Erythroblast (primary cell): ENCODE results near the gene FBXL13.
"Not testable (repeated sequence)": the region's sequence is repeated elsewhere in the genome, so short reads cannot be mapped to it uniquely, and the experiment has no call there.

Experiments used
- DNase-seq, 2 experiments: peaks; one replicate each; lab custom pipeline; 2025; lab: John Stamatoyannopoulos, UW
- GATA1 ChIP-seq: IDR thresholded peaks from 2 replicates; pipeline ENCODE4 v1.6.1; 2011; ENCODE audit warnings: low read depth, mild to moderate bottlenecking, control low read depth, low read length, moderate library complexity
- POLR2A ChIP-seq: IDR thresholded peaks from 2 replicates; pipeline ENCODE4 v1.6.1; 2011; ENCODE audit warnings: mild to moderate bottlenecking, low read length

Gene FBXL13

DNA sequence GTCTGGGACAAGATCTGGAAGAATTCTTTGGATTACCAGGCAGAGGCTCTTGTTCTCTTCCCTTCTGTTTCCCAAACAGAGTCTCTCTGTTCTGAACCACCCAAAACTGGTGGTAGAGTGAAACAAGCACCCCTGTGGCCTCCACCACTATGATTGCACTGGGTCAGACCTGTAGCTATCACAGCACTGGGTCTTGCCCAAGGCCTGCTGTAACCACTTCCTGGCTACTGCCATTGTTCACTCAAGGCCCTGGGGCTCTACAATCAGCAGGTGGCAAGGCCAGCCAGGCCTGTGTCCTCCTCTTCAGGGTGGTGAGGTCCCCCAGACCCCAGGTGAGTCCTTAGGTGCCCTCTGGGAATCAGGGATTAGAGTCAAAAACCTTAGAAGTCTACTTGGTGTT lies 165.9 kb downstream of the FBXL13 start:
- TF ChIP-seq POLR2A, result no peak
- TF ChIP-seq GATA1, result no peak
- DNase-seq, result no peak

DNA sequence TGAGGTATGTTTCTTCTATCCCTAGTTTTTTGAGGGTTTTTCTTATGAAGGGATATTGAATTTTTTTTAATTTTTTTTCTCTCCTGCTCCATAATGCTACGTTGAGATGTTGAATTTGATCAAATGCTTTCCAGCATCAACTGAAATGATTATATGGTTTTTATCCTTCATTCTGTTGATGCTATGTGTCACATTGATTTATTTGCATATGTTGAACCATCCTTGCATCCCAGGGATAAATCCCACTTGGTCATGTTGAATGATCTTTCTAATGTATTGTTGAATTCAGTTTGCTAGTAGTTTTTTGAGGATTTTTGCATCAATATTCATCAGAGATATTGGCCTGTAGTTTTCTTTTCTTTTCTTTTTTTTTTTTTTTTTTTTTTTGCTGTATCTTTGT lies 171.0 kb downstream of the FBXL13 start:
- DNase-seq, result not testable (repeated sequence)

DNA sequence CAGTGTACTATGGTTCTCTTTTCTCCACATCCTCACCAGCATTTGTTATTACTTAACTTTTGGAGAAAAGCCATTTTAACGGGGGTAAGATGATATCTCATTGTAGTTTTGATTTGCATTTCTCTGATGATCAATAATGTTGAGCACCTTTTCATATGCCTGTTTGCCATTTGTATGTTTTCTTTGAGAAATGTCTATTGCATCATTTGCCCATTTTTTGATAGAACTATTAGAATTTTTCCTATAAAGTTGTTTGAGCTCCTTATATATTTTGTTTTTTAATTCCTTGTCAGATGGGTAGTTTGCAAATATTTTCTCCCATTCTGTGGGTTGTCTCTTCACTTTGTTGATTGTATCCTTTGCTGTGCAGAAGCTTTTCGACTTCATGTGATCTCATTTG lies 172.5 kb downstream of the FBXL13 start:
- DNase-seq, result not testable (repeated sequence)

DNA sequence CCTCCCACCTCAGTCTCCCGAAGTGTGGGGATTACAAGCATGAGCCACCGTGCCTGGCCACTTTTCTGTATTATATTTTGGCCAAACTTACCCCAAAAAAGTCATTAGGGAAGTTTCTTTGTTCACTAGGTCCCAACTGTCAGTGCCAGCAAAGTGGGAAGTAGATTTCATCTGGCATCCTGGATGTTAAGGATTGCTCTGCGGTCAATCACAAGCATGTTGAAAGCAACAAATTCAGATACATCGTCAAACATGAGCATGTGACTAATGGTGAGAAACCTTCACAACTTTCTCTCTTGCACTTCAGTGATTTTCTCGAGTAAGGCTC lies 176.1 kb downstream of the FBXL13 start:
- no peak for TF ChIP-seq POLR2A
- no peak for TF ChIP-seq GATA1
- no peak for DNase-seq

DNA sequence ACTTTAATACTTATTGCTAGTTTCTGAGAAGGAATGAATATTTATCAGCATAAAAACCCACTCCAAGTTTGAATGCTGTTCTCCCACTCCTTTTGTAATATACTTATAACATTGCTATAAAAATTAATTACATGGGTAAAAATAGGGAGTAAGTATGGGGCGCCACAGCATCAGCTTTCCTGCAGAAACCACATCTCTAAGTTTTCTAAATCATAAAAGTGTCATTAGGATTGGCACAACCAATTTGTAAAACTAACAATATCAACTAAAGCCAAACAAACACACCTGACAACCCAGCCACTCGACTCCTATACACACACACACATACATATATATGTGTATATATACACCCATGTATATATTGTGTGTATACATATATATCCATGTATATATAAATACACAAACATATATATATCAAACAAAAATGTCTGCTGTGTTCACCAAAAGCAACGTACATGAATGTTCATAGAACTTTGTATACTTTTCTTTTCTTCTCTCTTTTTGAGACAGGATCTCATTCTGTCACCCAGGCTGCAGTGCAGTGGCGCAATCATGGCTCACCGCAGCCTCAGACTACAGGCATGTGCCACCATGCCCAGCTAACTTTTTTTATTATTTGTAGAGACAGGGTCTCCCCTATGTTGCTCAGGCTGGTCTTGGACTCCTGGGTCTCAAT lies 176.6 kb downstream of the FBXL13 start:
- no peak for DNase-seq

DNA sequence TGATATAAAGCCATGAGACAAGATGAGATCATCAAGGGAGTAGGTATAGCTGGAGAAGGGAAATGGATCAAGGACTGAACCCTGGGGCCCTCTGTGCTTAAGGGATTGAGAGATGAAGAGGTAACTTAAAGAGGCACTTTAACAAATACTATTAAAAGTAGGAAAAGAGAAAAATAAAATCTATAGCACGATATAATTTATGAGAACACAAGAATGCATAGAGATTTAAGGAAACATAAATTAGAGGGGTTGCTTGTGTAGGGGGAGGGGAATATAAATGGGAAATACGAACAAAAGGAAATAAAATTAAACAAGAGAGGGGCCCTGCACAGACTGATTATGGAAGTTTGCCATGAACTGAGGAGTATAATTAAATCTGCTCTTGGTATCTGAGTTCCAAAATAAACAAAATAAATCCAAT lies 177.4 kb downstream of the FBXL13 start:
- DNase-seq, result no peak
- no peak for TF ChIP-seq GATA1
- no peak for TF ChIP-seq POLR2A

More for the DNA sequence above, 176.6 kb downstream of the FBXL13 start:
- no peak for TF ChIP-seq GATA1
- no peak for TF ChIP-seq POLR2A

DNA sequence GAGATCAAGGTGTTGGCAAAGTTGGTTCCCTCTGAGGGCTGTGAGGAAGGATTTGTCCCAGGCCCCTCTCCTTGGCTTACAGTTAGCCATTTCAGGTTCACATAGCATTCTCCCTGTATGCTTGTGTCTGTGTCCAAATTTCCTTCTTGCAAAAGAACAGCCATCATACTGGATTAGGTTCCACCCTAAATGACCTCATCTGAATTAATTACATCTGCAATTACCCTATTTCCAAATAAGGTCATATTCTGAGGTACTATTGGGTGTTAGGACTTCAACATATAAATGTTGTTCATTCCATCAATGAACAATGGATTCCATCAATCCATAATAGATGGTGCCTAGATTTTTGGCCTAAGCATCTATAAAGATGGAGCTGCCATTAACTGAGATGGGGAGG lies 178.0 kb downstream of the FBXL13 start:
- TF ChIP-seq POLR2A, result no peak
- TF ChIP-seq GATA1, result no peak
- no peak for DNase-seq

DNA sequence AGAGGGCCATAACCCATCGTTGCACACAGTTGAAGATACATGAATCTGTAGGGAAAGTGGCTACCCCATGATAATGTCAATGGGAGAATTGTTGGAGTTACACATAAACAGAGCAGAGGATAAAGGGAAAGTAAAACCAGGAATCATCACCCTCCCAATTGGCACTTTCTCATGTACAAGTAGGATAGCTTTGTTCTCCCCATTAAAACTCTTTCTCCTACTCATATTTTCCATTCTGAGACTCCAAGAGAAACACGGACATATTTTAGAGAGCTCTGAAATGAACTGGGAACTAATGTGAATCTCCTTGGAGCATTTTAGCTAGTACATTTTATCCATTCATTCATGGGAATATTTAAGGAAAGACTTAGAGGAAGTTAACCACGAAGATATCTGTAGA lies 179.0 kb downstream of the FBXL13 start:
- TF ChIP-seq POLR2A, result no peak
- TF ChIP-seq GATA1, result no peak
- DNase-seq, result no peak

DNA sequence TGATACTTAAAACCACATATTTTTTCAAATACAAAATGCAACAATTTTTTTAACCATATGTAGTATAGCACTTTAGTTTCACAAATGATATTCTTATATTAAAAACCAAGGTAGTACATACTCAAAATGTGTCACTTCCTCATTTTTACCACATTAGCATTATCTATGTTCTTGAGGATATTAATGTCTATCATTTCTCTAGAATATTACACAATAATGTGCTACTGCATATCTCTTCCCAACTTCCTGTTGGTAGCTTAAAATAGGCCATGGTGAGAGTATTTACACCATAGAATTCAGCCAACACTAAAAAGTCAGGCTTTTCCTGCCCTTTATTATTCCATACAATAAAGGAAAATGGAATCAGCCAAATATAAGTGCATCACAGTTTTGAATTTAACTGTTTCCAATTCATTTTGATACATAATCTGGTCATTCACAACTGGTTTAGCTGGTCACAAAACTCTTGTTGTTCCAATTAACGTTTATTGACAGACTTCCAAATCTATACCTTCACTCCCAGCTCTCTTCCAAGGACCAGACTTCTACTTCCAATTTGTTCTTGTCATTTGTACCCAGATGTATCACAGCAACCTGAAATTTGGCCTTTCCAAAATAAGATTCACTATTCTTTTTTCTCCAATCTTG lies 181.8 kb downstream of the FBXL13 start:
- no peak for DNase-seq
- TF ChIP-seq GATA1, result no peak
- no peak for TF ChIP-seq POLR2A

DNA sequence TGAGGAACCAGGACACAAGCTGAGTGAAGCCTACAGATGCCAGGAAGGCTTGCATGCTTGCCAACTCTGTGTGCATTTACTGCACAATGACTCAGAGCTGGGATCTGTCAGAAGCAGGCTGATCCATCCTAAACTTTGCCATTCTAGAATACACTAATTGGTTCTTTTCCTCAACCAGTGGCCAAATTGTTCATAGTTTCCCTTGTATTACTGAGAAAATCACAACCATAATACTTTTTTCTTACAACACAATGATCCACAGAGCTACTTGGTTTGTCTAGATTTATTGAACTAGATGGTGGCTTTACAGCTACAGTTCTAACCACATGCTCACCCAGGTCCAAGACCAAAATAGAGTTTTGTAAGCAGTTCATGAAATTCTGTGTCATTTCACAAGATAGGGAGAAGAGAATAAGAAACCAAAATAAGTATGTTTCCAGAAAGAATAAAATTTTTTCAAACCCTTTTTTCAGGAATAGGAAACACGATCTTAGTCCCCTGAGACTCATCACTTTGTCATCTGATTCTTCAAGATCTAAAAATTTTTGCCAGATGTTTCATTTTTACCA lies 182.8 kb downstream of the FBXL13 start:
- TF ChIP-seq POLR2A, result no peak
- TF ChIP-seq GATA1, result no peak
- DNase-seq, result no peak

DNA sequence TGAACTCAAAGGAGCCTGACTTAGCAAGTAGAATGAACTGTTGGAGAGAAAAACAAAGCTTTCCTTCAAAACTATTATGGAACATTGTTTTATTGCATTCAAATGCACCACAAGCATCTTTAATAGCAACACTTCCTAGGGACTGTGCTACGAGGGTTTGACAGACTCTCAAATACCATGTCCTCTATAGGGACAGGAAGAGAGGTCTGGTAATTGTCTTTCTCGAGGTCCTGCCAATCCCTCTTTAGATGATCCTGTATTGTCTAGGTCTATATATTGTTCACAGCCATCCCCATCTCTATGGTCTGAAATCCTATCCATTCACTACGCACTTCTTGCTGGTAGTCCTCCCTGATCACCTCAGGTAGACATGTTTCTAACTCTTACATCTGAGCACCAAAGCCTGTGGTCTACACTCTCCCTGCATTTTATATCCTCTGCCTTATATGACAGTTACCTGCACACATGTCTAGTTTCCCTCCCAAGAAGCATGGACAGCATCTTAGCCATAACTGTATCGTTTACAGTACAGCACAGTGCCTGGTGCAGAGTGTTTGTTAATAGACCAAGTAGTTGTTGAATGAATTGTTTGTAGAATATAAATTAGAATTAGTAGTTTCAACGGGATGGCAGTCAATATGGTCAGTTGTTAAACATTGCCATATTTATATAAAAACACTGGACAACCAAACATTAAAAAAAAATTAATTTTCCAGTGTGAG lies 183.5 kb downstream of the FBXL13 start:
- TF ChIP-seq GATA1 (no peak), POLR2A (no peak)
- DNase-seq, result no peak

DNA sequence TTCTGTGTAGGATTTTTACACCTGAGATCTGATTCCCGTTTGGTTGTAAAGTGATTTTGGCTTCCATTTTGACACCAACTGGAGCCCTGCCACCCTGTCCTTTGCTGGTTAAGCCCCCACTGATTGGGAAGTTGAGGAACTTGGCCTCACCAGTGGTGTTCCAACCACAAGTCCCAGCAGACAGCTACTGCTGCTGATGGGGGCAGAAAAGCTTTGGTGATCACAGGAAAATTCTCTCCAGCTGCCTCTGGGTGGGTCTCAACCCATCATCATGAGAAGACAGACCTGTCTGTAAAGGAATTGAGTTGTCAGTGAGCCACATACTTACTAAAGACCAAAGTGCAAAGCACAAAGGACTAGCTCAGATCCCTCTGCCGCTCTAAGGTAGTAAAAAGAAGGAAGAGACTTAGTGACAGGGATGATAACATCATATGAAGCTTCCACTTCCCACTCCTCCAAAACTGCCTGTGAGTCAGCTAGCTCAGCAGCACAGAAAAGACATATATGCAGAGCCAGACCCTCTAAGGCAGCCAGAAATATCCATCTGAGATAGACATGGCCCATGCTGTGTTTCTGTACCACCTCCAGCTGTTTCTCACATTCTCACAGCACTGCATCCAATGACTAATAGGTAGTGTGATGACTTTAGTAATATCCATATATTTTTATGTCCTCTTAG lies 184.2 kb downstream of the FBXL13 start:
- DNase-seq, result no peak
- TF ChIP-seq POLR2A, result no peak
- TF ChIP-seq GATA1, result no peak

DNA sequence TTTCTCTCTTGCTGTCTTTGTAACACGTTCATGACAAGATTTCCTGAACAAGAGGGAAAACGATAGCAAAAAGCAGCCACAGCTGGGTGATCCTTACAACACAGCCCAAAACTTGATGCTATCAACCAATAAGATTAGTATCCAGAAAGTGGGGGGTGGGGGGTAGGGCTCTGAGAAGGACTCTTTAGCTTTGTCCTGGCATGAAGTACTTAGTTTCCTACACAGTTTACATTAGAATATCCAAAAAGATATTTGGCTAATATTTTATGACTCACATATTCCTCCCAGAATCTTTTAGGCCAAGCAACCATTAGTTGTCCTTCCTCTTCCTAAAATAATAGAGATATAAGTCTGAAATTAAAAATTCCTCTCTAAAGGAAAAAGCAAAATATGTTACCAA lies 184.7 kb downstream of the FBXL13 start:
- DNase-seq, result no peak
- TF ChIP-seq GATA1 (no peak), POLR2A (no peak)
